ENCODE measurements around the gene AUTS2.
A peak's percentile ranks its signal among the peaks of the same experiment; 100 is the strongest.

The AUTS2 gene

DNA sequence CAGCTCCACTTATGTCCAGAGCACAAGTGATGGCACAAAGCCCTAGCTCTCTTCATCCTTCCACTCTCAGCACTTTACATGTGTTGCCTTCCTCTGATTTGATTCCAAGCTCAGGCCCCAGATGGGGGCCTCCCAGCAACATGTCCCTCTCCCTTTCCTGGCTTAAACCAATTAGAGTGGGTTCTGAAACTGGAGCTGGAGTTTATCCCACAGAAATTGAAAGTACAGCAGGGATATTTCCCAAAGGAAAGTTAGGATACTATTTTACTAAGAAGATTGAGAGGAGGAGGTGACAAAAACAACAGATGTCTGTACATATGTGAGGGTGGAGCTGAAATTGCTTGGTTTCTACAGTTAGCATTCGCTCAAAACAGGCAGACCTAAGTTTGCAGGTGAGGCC, 724.6 kb downstream of the AUTS2 start:
- POLR2A ChIA-PET = no interaction called here
- TF ChIP-seq ZNF596 (tag by site-specific recombination; IDR thresholded peaks at IDR 0.05) = no peak

DNA sequence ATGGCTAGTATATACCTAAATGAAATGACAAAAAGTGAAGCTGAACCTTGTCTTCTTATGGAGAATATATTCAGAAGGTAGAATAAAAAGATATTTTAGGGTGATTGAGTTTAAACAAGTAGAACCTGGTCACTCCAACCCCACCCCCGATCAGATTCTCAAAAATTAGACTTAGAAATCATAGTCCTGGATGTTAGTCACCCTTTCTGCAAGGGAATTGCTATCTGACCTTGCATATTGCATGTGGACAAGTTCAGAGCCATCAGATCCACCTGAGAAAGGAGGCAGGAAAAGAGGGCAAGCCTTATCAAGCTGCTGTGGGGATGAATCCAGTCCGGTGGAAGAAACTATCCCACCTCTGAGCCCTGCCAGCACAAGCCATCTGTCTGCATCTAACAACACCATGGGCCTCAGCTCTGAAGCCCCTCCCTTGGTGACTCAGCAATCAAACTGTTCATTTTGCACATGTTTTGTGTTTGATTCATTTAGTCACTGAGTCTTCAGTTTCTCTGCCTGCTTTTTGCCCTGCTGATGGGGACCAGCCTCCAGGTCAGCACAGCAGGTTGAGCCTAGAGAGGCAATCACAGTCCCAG, 727.3 kb downstream of the AUTS2 start:
- H3K4me3 ChIP-seq (ENCODE audit: low read depth, low read length) = no peak overlapping the region
- peak; percentile 49; the same call in 1 of the 2 replicates for TF ChIP-seq FEZF1 (tag by site-specific recombination; IDR thresholded peaks at IDR 0.05)
- no peak for TF ChIP-seq ZNF558 (tag by site-specific recombination; IDR thresholded peaks at IDR 0.05)
- H3K27ac ChIP-seq (ENCODE audit: extremely low read depth, low read depth, low read length) = no peak overlapping the region
- no peaks in the 10 kb centered on the region for H3K36me3 ChIP-seq (ENCODE audit: control insufficient read depth in 2 of 2, insufficient read depth in 1 of 2, low read length in 2 of 2)
- no peaks in the 10 kb centered on the region for H3K4me1 ChIP-seq (ENCODE audit: control insufficient read depth, insufficient read depth, low read length)
- POLR2A ChIA-PET = no interaction called here
- no peaks in the 10 kb centered on the region for H3K9me3 ChIP-seq (ENCODE audit: control insufficient read depth, insufficient read depth, low read depth, low read length)
- CTCF ChIA-PET = no interaction called here

More for the DNA sequence above, 724.6 kb downstream of the AUTS2 start:
- CTCF ChIA-PET = no interaction called here
- Histone ChIP-seq H3K9me3 (ENCODE audit: control insufficient read depth, insufficient read depth, low read depth, low read length) (no peaks in the 10 kb centered on the region), H3K4me3 (ENCODE audit: low read depth, low read length) (no peak overlapping the region), H3K4me1 (ENCODE audit: control insufficient read depth, insufficient read depth, low read length) (peaks cover 3% of the 10 kb centered on the region), H3K36me3 (ENCODE audit: control insufficient read depth in 2 of 2, insufficient read depth in 1 of 2, low read length in 2 of 2) (no peaks in the 10 kb centered on the region), H3K27ac (ENCODE audit: extremely low read depth, low read depth, low read length) (no peak overlapping the region)

DNA sequence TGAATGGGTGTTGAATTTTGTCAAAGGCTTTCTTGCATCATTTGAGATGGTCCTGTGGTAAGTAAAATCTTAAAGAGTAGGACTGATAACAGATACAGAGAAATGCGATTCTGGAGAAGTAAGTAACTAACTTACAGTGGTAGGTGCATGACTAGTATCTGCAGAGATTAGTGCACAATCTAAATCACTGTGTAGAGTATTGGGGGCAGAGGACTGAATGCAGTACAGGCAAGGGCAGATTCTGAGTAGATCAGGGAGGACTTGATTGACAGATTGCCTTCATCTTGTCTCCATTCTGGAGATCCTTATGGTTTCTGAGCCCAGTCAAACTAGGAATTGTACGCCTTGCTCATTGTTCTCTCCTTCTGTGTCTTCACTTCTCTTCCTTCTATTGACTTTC, 736.0 kb downstream of the AUTS2 start:
- Histone ChIP-seq H3K9me3 (ENCODE audit: control insufficient read depth, insufficient read depth, low read depth, low read length) (no peaks in the 10 kb centered on the region), H3K4me1 (ENCODE audit: control insufficient read depth, insufficient read depth, low read length) (no peaks in the 10 kb centered on the region), H3K4me3 (ENCODE audit: low read depth, low read length) (no peak overlapping the region), H3K36me3 (ENCODE audit: control insufficient read depth in 2 of 2, insufficient read depth in 1 of 2, low read length in 2 of 2) (no peaks in the 10 kb centered on the region), H3K27ac (ENCODE audit: extremely low read depth, low read depth, low read length) (no peak overlapping the region)
- TF ChIP-seq ZNF202 (tag by site-specific recombination; IDR thresholded peaks at IDR 0.05; ENCODE audit: borderline replicate concordance) (no peak), ZNF768 (tag by site-specific recombination; IDR thresholded peaks at IDR 0.05) (no peak), SCRT1 (tag by site-specific recombination; IDR thresholded peaks at IDR 0.05; ENCODE audit: borderline replicate concordance) (no peak), ZNF169 (tag by site-specific recombination; IDR thresholded peaks at IDR 0.05) (no peak), ZNF19 (tag by site-specific recombination; IDR thresholded peaks at IDR 0.05; ENCODE audit: low read depth) (no peak), KLF10 (tag by site-specific recombination; IDR thresholded peaks at IDR 0.05) (no peak)
- TF ChIP-seq, protein P1, sequence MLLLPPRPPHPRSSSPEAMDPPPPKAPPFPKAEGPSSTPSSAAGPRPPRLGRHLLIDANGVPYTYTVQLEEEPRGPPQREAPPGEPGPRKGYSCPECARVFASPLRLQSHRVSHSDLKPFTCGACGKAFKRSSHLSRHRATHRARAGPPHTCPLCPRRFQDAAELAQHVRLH (tag by site-specific recombination; IDR thresholded peaks at IDR 0.05) = no peak
- TF ChIP-seq, protein P2, sequence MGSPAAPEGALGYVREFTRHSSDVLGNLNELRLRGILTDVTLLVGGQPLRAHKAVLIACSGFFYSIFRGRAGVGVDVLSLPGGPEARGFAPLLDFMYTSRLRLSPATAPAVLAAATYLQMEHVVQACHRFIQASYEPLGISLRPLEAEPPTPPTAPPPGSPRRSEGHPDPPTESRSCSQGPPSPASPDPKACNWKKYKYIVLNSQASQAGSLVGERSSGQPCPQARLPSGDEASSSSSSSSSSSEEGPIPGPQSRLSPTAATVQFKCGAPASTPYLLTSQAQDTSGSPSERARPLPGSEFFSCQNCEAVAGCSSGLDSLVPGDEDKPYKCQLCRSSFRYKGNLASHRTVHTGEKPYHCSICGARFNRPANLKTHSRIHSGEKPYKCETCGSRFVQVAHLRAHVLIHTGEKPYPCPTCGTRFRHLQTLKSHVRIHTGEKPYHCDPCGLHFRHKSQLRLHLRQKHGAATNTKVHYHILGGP (tag by site-specific recombination; IDR thresholded peaks at IDR 0.05) = no peak
- POLR2A ChIA-PET = no interaction called here
- CTCF ChIA-PET = no interaction called here

DNA sequence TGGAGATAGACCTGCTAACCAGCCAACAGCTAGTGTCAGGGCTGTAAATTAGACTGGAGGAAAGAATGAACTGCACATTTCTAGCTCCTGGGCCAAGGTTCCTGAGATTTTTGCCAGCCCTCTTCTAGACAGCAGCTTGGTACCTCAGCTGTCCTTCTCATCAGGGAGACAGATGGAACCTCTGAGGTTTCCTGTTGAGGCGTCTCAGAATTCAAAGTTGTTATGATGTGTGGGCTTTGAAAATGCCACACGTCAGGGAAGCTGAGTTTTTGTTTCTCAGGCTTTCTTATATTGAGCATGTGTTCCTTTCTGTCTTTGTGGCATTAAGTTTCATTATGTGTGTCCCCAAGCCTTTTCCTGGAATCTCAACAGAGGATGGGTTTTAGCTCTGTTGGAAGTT, 736.6 kb downstream of the AUTS2 start:
- Histone ChIP-seq H3K9me3 (ENCODE audit: control insufficient read depth, insufficient read depth, low read depth, low read length) (no peaks in the 10 kb centered on the region), H3K4me3 (ENCODE audit: low read depth, low read length) (no peak overlapping the region), H3K36me3 (ENCODE audit: control insufficient read depth in 2 of 2, insufficient read depth in 1 of 2, low read length in 2 of 2) (no peaks in the 10 kb centered on the region), H3K4me1 (ENCODE audit: control insufficient read depth, insufficient read depth, low read length) (no peaks in the 10 kb centered on the region), H3K27ac (ENCODE audit: extremely low read depth, low read depth, low read length) (no peak overlapping the region)
- CTCF ChIA-PET = interaction anchor here (0.7 kb wide), 1 partner anchor 1508 kb away, joined by 3 read pairs; no protein-coding TSS in a partner anchor
- POLR2A ChIA-PET = no interaction called here
- TF ChIP-seq, protein P3, sequence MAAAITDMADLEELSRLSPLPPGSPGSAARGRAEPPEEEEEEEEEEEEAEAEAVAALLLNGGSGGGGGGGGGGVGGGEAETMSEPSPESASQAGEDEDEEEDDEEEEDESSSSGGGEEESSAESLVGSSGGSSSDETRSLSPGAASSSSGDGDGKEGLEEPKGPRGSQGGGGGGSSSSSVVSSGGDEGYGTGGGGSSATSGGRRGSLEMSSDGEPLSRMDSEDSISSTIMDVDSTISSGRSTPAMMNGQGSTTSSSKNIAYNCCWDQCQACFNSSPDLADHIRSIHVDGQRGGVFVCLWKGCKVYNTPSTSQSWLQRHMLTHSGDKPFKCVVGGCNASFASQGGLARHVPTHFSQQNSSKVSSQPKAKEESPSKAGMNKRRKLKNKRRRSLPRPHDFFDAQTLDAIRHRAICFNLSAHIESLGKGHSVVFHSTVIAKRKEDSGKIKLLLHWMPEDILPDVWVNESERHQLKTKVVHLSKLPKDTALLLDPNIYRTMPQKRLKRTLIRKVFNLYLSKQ (tag by site-specific recombination; IDR thresholded peaks at IDR 0.05; ENCODE audit: borderline replicate concordance) = no peak
- TF ChIP-seq SP3 (tag by site-specific recombination; IDR thresholded peaks at IDR 0.05) (no peak), ZNF311 (tag by site-specific recombination; IDR thresholded peaks at IDR 0.05; ENCODE audit: borderline replicate concordance) (no peak), ZNF16 (tag by site-specific recombination; IDR thresholded peaks at IDR 0.05; ENCODE audit: low read depth) (no peak), ZNF555 (tag by site-specific recombination; conservative IDR thresholded peaks at IDR 0.05) (no peak), ZBTB21 (tag by site-specific recombination; IDR thresholded peaks at IDR 0.05) (no peak), ZNF157 (tag by site-specific recombination; IDR thresholded peaks at IDR 0.05) (no peak), TRIM28 (IDR thresholded peaks at IDR 0.05; ENCODE audit: borderline replicate concordance, low read length) (no peak), ZNF837 (tag by site-specific recombination; IDR thresholded peaks at IDR 0.05) (no peak), BCL11A (tag by site-specific recombination; IDR thresholded peaks at IDR 0.05; ENCODE audit: low read depth) (no peak), ZNF600 (tag by site-specific recombination; IDR thresholded peaks at IDR 0.05) (no peak), ZSCAN23 (tag by site-specific recombination; IDR thresholded peaks at IDR 0.05) (no peak)
- TF ChIP-seq, protein P4, sequence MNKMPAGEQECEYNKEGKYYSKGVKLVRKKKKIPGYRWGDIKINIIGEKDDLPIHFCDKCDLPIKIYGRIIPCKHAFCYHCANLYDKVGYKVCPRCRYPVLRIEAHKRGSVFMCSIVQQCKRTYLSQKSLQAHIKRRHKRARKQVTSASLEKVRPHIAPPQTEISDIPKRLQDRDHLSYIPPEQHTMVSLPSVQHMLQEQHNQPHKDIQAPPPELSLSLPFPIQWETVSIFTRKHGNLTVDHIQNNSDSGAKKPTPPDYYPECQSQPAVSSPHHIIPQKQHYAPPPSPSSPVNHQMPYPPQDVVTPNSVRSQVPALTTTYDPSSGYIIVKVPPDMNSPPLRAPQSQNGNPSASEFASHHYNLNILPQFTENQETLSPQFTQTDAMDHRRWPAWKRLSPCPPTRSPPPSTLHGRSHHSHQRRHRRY (tag by site-specific recombination; IDR thresholded peaks at IDR 0.05) = no peak
